A549 (cell line): ENCODE data around the gene GATA5.

Experiments
- CEBPB ChIP-seq, 2 experiments: fragments of >200 bp in 1 of 2; sonication (Bioruptor Twin) in 1 of 2; formaldehyde crosslinking in 1 of 2; IDR thresholded peaks; 2 replicates each; pipeline ENCODE4 v1.6.1; 2012 to 2016
- CHD4 ChIP-seq: fragments of 200-600 bp; sonication (generic); IDR thresholded peaks from 2 replicates; pipeline ENCODE4 v1.6.1; 2016; ENCODE audit warnings: antibody characterized with exemption, mild to moderate bottlenecking, borderline replicate concordance
- EP300 ChIP-seq, 2 experiments: fragments of >200 bp; sonication (Bioruptor Twin); formaldehyde crosslinking; IDR thresholded peaks; 2 replicates in 1 of 2; 3 replicates in 1 of 2; pipeline ENCODE4 v1.6.1; 2016 to 2017
- ESRRA ChIP-seq: fragments of 150-350 bp; IDR thresholded peaks from 2 replicates; pipeline ENCODE4 v1.6.1; 2014; ENCODE audit warnings: mild to moderate bottlenecking, low read length, borderline replicate concordance
- JUN ChIP-seq, 2 experiments: fragments of >200 bp; sonication (Bioruptor Twin); formaldehyde crosslinking; IDR thresholded peaks; 2 replicates in 1 of 2; 3 replicates in 1 of 2; pipeline ENCODE4 v1.6.1; 2016 to 2017
- MAX ChIP-seq: IDR thresholded peaks from 2 replicates; pipeline ENCODE4 v1.6.1; 2012
- MAZ ChIP-seq: fragments of 150-350 bp; IDR thresholded peaks from 2 replicates; pipeline ENCODE4 v1.6.1; 2014; ENCODE audit warnings: antibody characterized with exemption, low read depth, low read length, borderline replicate concordance
- NFE2L2 ChIP-seq: fragments of 150-350 bp; conservative IDR thresholded peaks from 2 replicates; pipeline ENCODE4 v1.6.1; 2014; ENCODE audit warnings: low read length
- PHF8 ChIP-seq: fragments of 200-600 bp; sonication (generic); IDR thresholded peaks from 2 replicates; pipeline ENCODE4 v1.6.1; 2016; ENCODE audit warnings: low read depth, mild to moderate bottlenecking, antibody characterized with exemption, moderate library complexity, borderline replicate concordance
- POLR2A ChIP-seq: IDR thresholded peaks from 2 replicates; pipeline ENCODE4 v1.6.1; 2012; ENCODE audit warnings: mild to moderate bottlenecking, low read length
- POLR2AphosphoS2 ChIP-seq: conservative IDR thresholded peaks from 2 replicates; pipeline ENCODE4 v1.6.1; 2012; ENCODE audit warnings: low read length, improper control_type of control experiment, inconsistent platforms
- RAD21 ChIP-seq, 2 experiments: fragments of >200 bp in 1 of 2; sonication (Bioruptor Twin) in 1 of 2; formaldehyde crosslinking in 1 of 2; IDR thresholded peaks in 1 of 2; conservative IDR thresholded peaks in 1 of 2; 2 replicates in 1 of 2; 3 replicates in 1 of 2; pipeline ENCODE4 v1.6.1; 2012 to 2018; ENCODE audit warnings: inconsistent platforms in 1 of 2
- USF2 ChIP-seq: fragments of 450-650 bp; IDR thresholded peaks from 2 replicates; pipeline ENCODE4 v1.6.1; 2014; ENCODE audit warnings: antibody characterized with exemption
- TF ChIP-seq, protein P1 (sequence below): fragments of >200 bp; sonication (Bioruptor Twin); formaldehyde crosslinking; IDR thresholded peaks from 3 replicates; pipeline ENCODE4 v1.5.1; 2016

GRCh38 chr20:62421716-62421990 lies 54.1 kb downstream of the GATA5 start:
- TF ChIP-seq CEBPB (IDR thresholded peaks at IDR 0.05) (no peak), JUN (IDR thresholded peaks at IDR 0.05) (no peak), ESRRA (no peak), PHF8 (no peak), POLR2A (no peak), NFE2L2 (no peak), CHD4 (no peak), EP300 (IDR thresholded peaks at IDR 0.05) (no peak), MAX (no peak), USF2 (no peak), POLR2AphosphoS2 (no peak), MAZ (no peak), RAD21 (conservative IDR thresholded peaks at IDR 0.05 in 1 of 2, IDR thresholded peaks at IDR 0.05 in 1 of 2) (no peak)
- TF ChIP-seq, protein P1, sequence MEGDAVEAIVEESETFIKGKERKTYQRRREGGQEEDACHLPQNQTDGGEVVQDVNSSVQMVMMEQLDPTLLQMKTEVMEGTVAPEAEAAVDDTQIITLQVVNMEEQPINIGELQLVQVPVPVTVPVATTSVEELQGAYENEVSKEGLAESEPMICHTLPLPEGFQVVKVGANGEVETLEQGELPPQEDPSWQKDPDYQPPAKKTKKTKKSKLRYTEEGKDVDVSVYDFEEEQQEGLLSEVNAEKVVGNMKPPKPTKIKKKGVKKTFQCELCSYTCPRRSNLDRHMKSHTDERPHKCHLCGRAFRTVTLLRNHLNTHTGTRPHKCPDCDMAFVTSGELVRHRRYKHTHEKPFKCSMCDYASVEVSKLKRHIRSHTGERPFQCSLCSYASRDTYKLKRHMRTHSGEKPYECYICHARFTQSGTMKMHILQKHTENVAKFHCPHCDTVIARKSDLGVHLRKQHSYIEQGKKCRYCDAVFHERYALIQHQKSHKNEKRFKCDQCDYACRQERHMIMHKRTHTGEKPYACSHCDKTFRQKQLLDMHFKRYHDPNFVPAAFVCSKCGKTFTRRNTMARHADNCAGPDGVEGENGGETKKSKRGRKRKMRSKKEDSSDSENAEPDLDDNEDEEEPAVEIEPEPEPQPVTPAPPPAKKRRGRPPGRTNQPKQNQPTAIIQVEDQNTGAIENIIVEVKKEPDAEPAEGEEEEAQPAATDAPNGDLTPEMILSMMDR: no peak
